ENCODE results near the gene ARAP2.

GRCh38 chr4:36183665-36184393 is 60.5 kb downstream of the ARAP2 start:
- TF ChIP-seq CTCF (IDR thresholded peaks at IDR 0.05; ENCODE audit: low read length) (no peak), EZH2 (IDR thresholded peaks at IDR 0.05; ENCODE audit: borderline replicate concordance, low read length) (no peak)
